ENCODE measurements around the gene CCDC150. TPM values are rescaled to one million over a fixed set of nuclear protein-coding genes. Genes with fewer than 3 reads are reported as not detected.
"Not testable (repeated sequence)": the region's sequence is repeated elsewhere in the genome, so short reads cannot be mapped to it uniquely, and the experiment has no call there.

Gene CCDC150
- total RNA-seq, 2 experiments from 2014 or later, result 8.4 to 13.5 TPM

- DNase-seq (no peak), ATAC-seq (ENCODE audit: low read depth) (no peak)
- Mint-ChIP-seq H3K36me3 (peaks cover 55% of the 10 kb centered on the region), H3K27ac (no peak overlapping the region), H3K27me3 (no peaks in the 10 kb centered on the region), H3K4me3 (no peak overlapping the region), H3K4me1 (peaks cover 1% of the 10 kb centered on the region), H3K9me3 (peaks cover 33% of the 10 kb centered on the region)
- POLR2A ChIA-PET, result no interaction called here
These were observed 13.4 kb downstream of the CCDC150 start for GRCh38 chr2:196652869-196653268.

GRCh38 chr2:196653843-196654242, 14.3 kb downstream of the CCDC150 start:
- no peak for ATAC-seq (ENCODE audit: low read depth)
- Mint-ChIP-seq H3K4me3 (no peak overlapping the region), H3K36me3 (peaks cover 54% of the 10 kb centered on the region), H3K9me3 (peaks cover 30% of the 10 kb centered on the region), H3K4me1 (no peaks in the 10 kb centered on the region), H3K27me3 (no peaks in the 10 kb centered on the region), H3K27ac (no peak overlapping the region)
- DNase-seq, result no peak
- POLR2A ChIA-PET, result no interaction called here

GRCh38 chr2:196655761-196656160, 16.2 kb downstream of the CCDC150 start:
- Mint-ChIP-seq H3K36me3 (peaks cover 54% of the 10 kb centered on the region), H3K27ac (no peak overlapping the region), H3K4me1 (no peaks in the 10 kb centered on the region), H3K4me3 (no peak overlapping the region), H3K27me3 (no peaks in the 10 kb centered on the region), H3K9me3 (peaks cover 24% of the 10 kb centered on the region)
- DNase-seq (no peak), ATAC-seq (ENCODE audit: low read depth) (no peak)
- POLR2A ChIA-PET, result no interaction called here

GRCh38 chr2:196657333-196657732, 17.8 kb downstream of the CCDC150 start:
- Mint-ChIP-seq H3K36me3 (peaks cover 44% of the 10 kb centered on the region), H3K27me3 (no peaks in the 10 kb centered on the region), H3K4me3 (no peak overlapping the region), H3K27ac (no peak overlapping the region), H3K4me1 (no peaks in the 10 kb centered on the region), H3K9me3 (peaks cover 12% of the 10 kb centered on the region)
- ATAC-seq (ENCODE audit: low read depth), result no peak
- DNase-seq, result no peak
- POLR2A ChIA-PET, result no interaction called here

- no peak overlapping the region for H3K27ac Mint-ChIP-seq
- no peaks in the 10 kb centered on the region for H3K9me3 Mint-ChIP-seq
- no peaks in the 10 kb centered on the region for H3K27me3 Mint-ChIP-seq
- POLR2A ChIA-PET, result no interaction called here
- no peak overlapping the region for H3K4me3 Mint-ChIP-seq
- no peaks in the 10 kb centered on the region for H3K4me1 Mint-ChIP-seq
- ATAC-seq (ENCODE audit: low read depth), result no peak
- peaks cover 35% of the 10 kb centered on the region for H3K36me3 Mint-ChIP-seq
- no peak for DNase-seq
These were observed 20.3 kb downstream of the CCDC150 start for GRCh38 chr2:196659844-196660243.

GRCh38 chr2:196660244-196660643, 20.7 kb downstream of the CCDC150 start:
- H3K4me3 Mint-ChIP-seq, result no peak overlapping the region
- H3K27ac Mint-ChIP-seq, result no peak overlapping the region
- no peaks in the 10 kb centered on the region for H3K4me1 Mint-ChIP-seq
- ATAC-seq (ENCODE audit: low read depth) (no peak), DNase-seq (no peak)
- POLR2A ChIA-PET, result no interaction called here
- H3K27me3 Mint-ChIP-seq, result no peaks in the 10 kb centered on the region
- H3K36me3 Mint-ChIP-seq, result peaks cover 37% of the 10 kb centered on the region
- no peaks in the 10 kb centered on the region for H3K9me3 Mint-ChIP-seq

- ATAC-seq (ENCODE audit: low read depth), result no peak
- no peaks in the 10 kb centered on the region for H3K4me1 Mint-ChIP-seq
- POLR2A ChIA-PET, result interaction anchor here (0.5 kb wide), 1 partner anchor 874 kb away, joined by 3 read pairs; no protein-coding TSS in a partner anchor
- H3K4me3 Mint-ChIP-seq, result no peak overlapping the region
- no peak for DNase-seq
- peaks cover 13% of the 10 kb centered on the region for H3K36me3 Mint-ChIP-seq
- H3K27me3 Mint-ChIP-seq, result no peaks in the 10 kb centered on the region
- H3K9me3 Mint-ChIP-seq, result no peaks in the 10 kb centered on the region
- H3K27ac Mint-ChIP-seq, result no peak overlapping the region
These were observed 30.8 kb downstream of the CCDC150 start for GRCh38 chr2:196670342-196670741.

- ATAC-seq (ENCODE audit: low read depth) (no peak), DNase-seq (no peak)
- Mint-ChIP-seq H3K27ac (no peak overlapping the region), H3K4me1 (no peaks in the 10 kb centered on the region), H3K36me3 (peaks cover 11% of the 10 kb centered on the region), H3K4me3 (no peak overlapping the region), H3K27me3 (no peaks in the 10 kb centered on the region), H3K9me3 (no peaks in the 10 kb centered on the region)
- POLR2A ChIA-PET, result no interaction called here
These were observed 36.4 kb downstream of the CCDC150 start for GRCh38 chr2:196675963-196676362.

GRCh38 chr2:196677404-196677803, 37.9 kb downstream of the CCDC150 start:
- H3K4me1 Mint-ChIP-seq, result no peaks in the 10 kb centered on the region
- no peak for ATAC-seq (ENCODE audit: low read depth)
- peaks cover 12% of the 10 kb centered on the region for H3K36me3 Mint-ChIP-seq
- DNase-seq, result no peak
- POLR2A ChIA-PET, result no interaction called here
- H3K27ac Mint-ChIP-seq, result no peak overlapping the region
- H3K4me3 Mint-ChIP-seq, result no peak overlapping the region
- no peaks in the 10 kb centered on the region for H3K27me3 Mint-ChIP-seq
- H3K9me3 Mint-ChIP-seq, result no peaks in the 10 kb centered on the region

- DNase-seq (no peak), ATAC-seq (ENCODE audit: low read depth) (no peak)
- H3K36me3 Mint-ChIP-seq, result peaks cover 15% of the 10 kb centered on the region
These were observed 39.9 kb downstream of the CCDC150 start for GRCh38 chr2:196679368-196679767.

GRCh38 chr2:196681510-196681909, 42.0 kb downstream of the CCDC150 start:
- H3K27ac Mint-ChIP-seq, result no peak overlapping the region
- no peaks in the 10 kb centered on the region for H3K4me1 Mint-ChIP-seq
- no peak overlapping the region for H3K4me3 Mint-ChIP-seq
- ATAC-seq (ENCODE audit: low read depth) (no peak), DNase-seq (no peak)
- no peaks in the 10 kb centered on the region for H3K27me3 Mint-ChIP-seq
- POLR2A ChIA-PET, result no interaction called here
- peaks cover 14% of the 10 kb centered on the region for H3K36me3 Mint-ChIP-seq
- peaks cover 6% of the 10 kb centered on the region for H3K9me3 Mint-ChIP-seq

More at GRCh38 chr2:196679368-196679767, 39.9 kb downstream of the CCDC150 start:
- Mint-ChIP-seq H3K27me3 (no peaks in the 10 kb centered on the region), H3K27ac (no peak overlapping the region), H3K9me3 (peaks cover 2% of the 10 kb centered on the region), H3K4me1 (no peaks in the 10 kb centered on the region), H3K4me3 (no peak overlapping the region)
- POLR2A ChIA-PET, result no interaction called here

- POLR2A ChIA-PET, result no interaction called here
- Mint-ChIP-seq H3K4me1 (no peaks in the 10 kb centered on the region), H3K36me3 (peaks cover 10% of the 10 kb centered on the region)
These were observed 46.3 kb downstream of the CCDC150 start for GRCh38 chr2:196685792-196686191.

GRCh38 chr2:196686737-196687136, 47.2 kb downstream of the CCDC150 start:
- ATAC-seq (ENCODE audit: low read depth), result not testable (repeated sequence)

More at GRCh38 chr2:196685792-196686191, 46.3 kb downstream of the CCDC150 start:
- DNase-seq, result no peak
- ATAC-seq (ENCODE audit: low read depth), result no peak
- H3K27ac Mint-ChIP-seq, result no peak overlapping the region
- H3K4me3 Mint-ChIP-seq, result no peak overlapping the region
- H3K27me3 Mint-ChIP-seq, result no peaks in the 10 kb centered on the region
- H3K9me3 Mint-ChIP-seq, result peaks cover 14% of the 10 kb centered on the region

GRCh38 chr2:196696423-196697079, 57.0 kb downstream of the CCDC150 start:
- Mint-ChIP-seq H3K4me1 (no peaks in the 10 kb centered on the region), H3K36me3 (peaks cover 1% of the 10 kb centered on the region), H3K9me3 (no peaks in the 10 kb centered on the region), H3K4me3 (no peak overlapping the region), H3K27ac (no peak overlapping the region), H3K27me3 (no peaks in the 10 kb centered on the region)
- no peak for DNase-seq
- POLR2A ChIA-PET, result no interaction called here
- no peak for ATAC-seq (ENCODE audit: low read depth)

More at GRCh38 chr2:196686737-196687136, 47.2 kb downstream of the CCDC150 start:
- H3K36me3 Mint-ChIP-seq, DNase-seq, H3K27ac Mint-ChIP-seq, H3K4me1 Mint-ChIP-seq, H3K4me3 Mint-ChIP-seq, H3K27me3 Mint-ChIP-seq, POLR2A ChIA-PET: not testable (repeated sequence)
- H3K9me3 Mint-ChIP-seq, result peaks cover 14% of the 10 kb centered on the region
